HEK293T (cell line): ENCODE measurements around the gene SCT.

Source experiments
- FOXA1 ChIP-seq: fragments of 450-650 bp; IDR thresholded peaks from 2 replicates; pipeline ENCODE4 v1.6.1; 2016; ENCODE audit warnings: mild to moderate bottlenecking
- NFRKB ChIP-seq: fragments of 450-650 bp; IDR thresholded peaks from 2 replicates; pipeline ENCODE4 v1.6.1; 2016; ENCODE audit warnings: mild to moderate bottlenecking, moderate library complexity

DNA sequence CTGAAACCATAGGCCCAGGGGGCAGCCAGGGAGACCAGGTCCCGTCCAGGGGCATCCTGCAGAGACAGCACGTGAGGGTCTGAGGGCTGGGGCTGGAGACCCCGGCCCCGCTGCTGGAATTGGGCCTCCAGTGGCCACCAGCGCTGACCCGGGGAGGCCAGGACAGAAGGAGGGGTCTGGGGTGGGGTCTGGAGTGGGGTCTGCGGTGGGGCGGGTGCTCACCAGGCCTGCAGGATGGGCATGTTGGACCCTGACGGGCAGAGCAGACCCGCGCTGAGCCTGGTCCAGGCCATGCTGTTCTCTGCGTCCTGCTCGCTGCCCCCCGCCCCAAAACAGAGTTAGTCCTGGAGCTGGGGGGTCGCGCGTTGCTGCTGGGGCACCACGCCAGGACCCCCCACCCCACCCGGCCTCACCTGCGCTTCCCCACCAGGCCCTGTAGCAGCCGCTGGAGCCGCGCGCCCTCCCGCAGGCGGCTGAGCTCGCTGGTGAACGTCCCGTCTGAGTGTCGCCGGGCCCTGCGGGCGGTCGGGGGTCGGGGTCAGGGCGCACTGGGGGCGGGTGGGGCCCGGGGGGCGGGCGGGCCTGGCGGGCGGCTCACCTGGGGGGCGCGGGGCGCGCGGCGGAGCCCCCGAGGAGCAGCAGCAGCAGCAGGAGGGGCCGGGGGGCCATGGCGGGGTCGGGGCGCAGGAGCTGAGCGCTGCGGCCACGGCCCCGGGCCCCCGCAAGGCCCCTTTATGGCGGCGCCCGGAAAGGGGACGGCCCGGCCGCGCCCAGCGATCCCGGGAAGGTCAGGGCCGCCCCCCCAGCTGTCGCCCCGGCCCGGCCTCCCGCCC, at the start of gene SCT:
- TF ChIP-seq FOXA1 (no peak), NFRKB (no peak)
